HepG2 (cell line): ENCODE measurements around the gene MLLT1. TPM values are rescaled to one million over a fixed set of nuclear protein-coding genes. Genes with fewer than 3 reads are reported as not detected.

Experiments
- ARID2 ChIP-seq: sonication (generic); formaldehyde crosslinking; IDR thresholded peaks from 2 replicates; pipeline ENCODE4 v1.8.1; 2022; ENCODE audit warnings: mild to moderate bottlenecking, missing genetic modification reagents, borderline replicate concordance
- FOSL1 ChIP-seq: sonication (generic); formaldehyde crosslinking; IDR thresholded peaks from 2 replicates; pipeline ENCODE4 v1.9.0; 2021; ENCODE audit warnings: missing genetic modification reagents, borderline replicate concordance
- KLF12 ChIP-seq: sonication (generic); formaldehyde crosslinking; IDR thresholded peaks from 2 replicates; pipeline ENCODE4 v1.4.0; 2020; ENCODE audit warnings: missing genetic modification reagents, borderline replicate concordance
- LCORL ChIP-seq, 2 experiments: fragments of 450-650 bp in 1 of 2; sonication (generic) in 1 of 2; formaldehyde crosslinking in 1 of 2; IDR thresholded peaks; 2 replicates each; pipeline versions ENCODE4 v1.5.0 to v1.6.1; 2017 to 2020; ENCODE audit warnings: antibody characterized with exemption in 1 of 2, missing genetic modification reagents in 1 of 2
- NAIF1 ChIP-seq: sonication (generic); formaldehyde crosslinking; IDR thresholded peaks from 2 replicates; pipeline ENCODE4 v1.5.0; 2020; ENCODE audit warnings: mild to moderate bottlenecking, missing genetic modification reagents, borderline replicate concordance
- PPARG ChIP-seq: conservative IDR thresholded peaks from 2 replicates; pipeline ENCODE4 v1.6.1; 2016; ENCODE audit warnings: missing biosample characterization, missing genetic modification reagents
- RBAK ChIP-seq: sonication (generic); formaldehyde crosslinking; IDR thresholded peaks from 2 replicates; pipeline ENCODE4 v1.5.1; 2020; ENCODE audit warnings: mild to moderate bottlenecking, missing genetic modification reagents
- RCOR2 ChIP-seq: IDR thresholded peaks from 2 replicates; pipeline ENCODE4 v1.6.1; 2016; ENCODE audit warnings: missing biosample characterization, missing genetic modification reagents
- RORA ChIP-seq: sonication (generic); formaldehyde crosslinking; IDR thresholded peaks from 2 replicates; pipeline ENCODE4 v1.5.0; 2020; ENCODE audit warnings: mild to moderate bottlenecking, missing genetic modification reagents, moderate library complexity
- TGIF2 ChIP-seq: IDR thresholded peaks from 2 replicates; pipeline ENCODE4 v1.6.1; 2016; ENCODE audit warnings: control low read depth, missing compliant biosample characterization
- ZNF121 ChIP-seq: sonication (generic); formaldehyde crosslinking; IDR thresholded peaks from 2 replicates; pipeline ENCODE4 v1.5.0; 2020; ENCODE audit warnings: mild to moderate bottlenecking, missing genetic modification reagents
- ZNF883 ChIP-seq: sonication (generic); formaldehyde crosslinking; IDR thresholded peaks from 2 replicates; pipeline ENCODE4 v1.5.1; 2020; ENCODE audit warnings: mild to moderate bottlenecking, missing genetic modification reagents; ENCODE audit errors: not compliant biosample characterization
- polyA plus RNA-seq, 8 experiments: library from polyadenylated mRNA; depleted of rRNA in 3 of 8; stranded (reverse) in 7 of 8; unstranded in 1 of 8; fragments of >200 nt; fragmentation: Illumina TruSeq in 4 of 8; extraction: Trizol in 4 of 8; gene quantifications; 2 replicates each; pipeline versions ENCODE4 v1.2.1 to v1.2.3, GENCODE V29; 2011 to 2016; ENCODE audit warnings: low read depth in 4 of 8, missing spikeins in 1 of 8, mixed read lengths in 1 of 8; ENCODE audit not compliant: insufficient read depth in 1 of 8
- total RNA-seq, 5 experiments: library from RNA; depleted of rRNA; stranded (reverse); fragments of >200 nt; fragmentation: Illumina TruSeq; extraction: Trizol; gene quantifications; 2 replicates each; pipeline ENCODE4 v1.2.3, GENCODE V29; 2016; ENCODE audit warnings: low read depth in 1 of 5
- TF ChIP-seq, protein P1 (sequence below): sonication (generic); formaldehyde crosslinking; IDR thresholded peaks from 2 replicates; pipeline ENCODE4 v1.9.0; 2021; ENCODE audit warnings: mild to moderate bottlenecking, missing genetic modification reagents
- TF ChIP-seq, protein P2 (sequence below): sonication (generic); formaldehyde crosslinking; IDR thresholded peaks from 2 replicates; pipeline ENCODE4 v1.4.0; 2020; ENCODE audit warnings: missing genetic modification reagents
- TF ChIP-seq, protein P3 (sequence below): sonication (generic); formaldehyde crosslinking; IDR thresholded peaks from 2 replicates; pipeline ENCODE4 v1.5.0; 2020; ENCODE audit warnings: missing genetic modification reagents
- TF ChIP-seq, protein P4 (sequence below): IDR thresholded peaks from 2 replicates; pipeline ENCODE4 v1.6.1; 2018; ENCODE audit warnings: missing genetic modification reagents
- TF ChIP-seq, protein P5 (sequence below): fragments of 450-650 bp; IDR thresholded peaks from 2 replicates; pipeline ENCODE4 v1.6.1; 2017

The MLLT1 gene
- total and polyA plus RNA-seq, 2 of the 13 experiments (the other 11 are each of a cell fraction or from before 2014, with no cell fraction given), result 11.7 to 12.2 TPM

DNA sequence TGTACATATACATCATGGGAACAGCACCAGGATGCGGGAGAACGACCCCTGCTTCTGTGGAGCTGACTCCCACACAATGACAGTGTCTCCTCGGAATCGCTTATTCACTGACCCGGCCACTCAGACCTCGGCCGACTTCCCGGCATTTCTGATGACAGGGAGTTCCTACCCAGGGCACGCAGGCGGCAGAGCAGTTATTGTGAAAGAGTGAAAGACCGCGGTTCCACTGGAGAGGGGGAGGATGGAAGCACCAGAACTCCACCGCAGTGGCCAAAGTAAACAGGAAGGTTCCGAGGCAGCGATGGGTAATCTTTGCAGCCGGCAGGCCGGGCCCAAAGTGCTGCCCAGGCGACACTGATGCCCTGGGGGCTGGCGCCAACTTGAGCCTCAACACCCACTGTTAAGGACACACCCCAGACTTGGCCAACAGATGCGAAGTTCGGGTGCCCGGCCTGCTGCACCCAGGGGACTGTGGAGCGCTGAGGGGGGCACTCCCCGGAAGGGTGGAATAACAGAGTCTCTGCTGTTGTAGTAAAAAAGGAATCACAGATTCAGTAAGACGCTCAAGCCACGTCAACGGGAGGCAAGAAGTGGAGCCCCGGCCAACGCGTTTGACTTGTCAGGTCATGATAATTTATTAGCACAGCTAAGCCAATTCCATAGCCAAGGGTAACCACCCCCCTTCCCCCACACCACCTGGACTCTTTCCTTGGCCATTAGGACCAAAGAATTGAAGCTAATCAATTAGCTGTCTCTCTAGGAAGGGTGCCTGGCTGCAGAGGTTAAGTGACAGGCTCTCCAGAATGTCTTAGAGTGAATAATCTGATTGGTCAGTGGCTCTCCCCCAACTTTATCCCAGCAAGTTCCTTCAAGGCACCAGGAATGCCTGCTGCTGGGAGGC lies 5.8 kb downstream of the MLLT1 start (continued):
- TF ChIP-seq, protein P1, sequence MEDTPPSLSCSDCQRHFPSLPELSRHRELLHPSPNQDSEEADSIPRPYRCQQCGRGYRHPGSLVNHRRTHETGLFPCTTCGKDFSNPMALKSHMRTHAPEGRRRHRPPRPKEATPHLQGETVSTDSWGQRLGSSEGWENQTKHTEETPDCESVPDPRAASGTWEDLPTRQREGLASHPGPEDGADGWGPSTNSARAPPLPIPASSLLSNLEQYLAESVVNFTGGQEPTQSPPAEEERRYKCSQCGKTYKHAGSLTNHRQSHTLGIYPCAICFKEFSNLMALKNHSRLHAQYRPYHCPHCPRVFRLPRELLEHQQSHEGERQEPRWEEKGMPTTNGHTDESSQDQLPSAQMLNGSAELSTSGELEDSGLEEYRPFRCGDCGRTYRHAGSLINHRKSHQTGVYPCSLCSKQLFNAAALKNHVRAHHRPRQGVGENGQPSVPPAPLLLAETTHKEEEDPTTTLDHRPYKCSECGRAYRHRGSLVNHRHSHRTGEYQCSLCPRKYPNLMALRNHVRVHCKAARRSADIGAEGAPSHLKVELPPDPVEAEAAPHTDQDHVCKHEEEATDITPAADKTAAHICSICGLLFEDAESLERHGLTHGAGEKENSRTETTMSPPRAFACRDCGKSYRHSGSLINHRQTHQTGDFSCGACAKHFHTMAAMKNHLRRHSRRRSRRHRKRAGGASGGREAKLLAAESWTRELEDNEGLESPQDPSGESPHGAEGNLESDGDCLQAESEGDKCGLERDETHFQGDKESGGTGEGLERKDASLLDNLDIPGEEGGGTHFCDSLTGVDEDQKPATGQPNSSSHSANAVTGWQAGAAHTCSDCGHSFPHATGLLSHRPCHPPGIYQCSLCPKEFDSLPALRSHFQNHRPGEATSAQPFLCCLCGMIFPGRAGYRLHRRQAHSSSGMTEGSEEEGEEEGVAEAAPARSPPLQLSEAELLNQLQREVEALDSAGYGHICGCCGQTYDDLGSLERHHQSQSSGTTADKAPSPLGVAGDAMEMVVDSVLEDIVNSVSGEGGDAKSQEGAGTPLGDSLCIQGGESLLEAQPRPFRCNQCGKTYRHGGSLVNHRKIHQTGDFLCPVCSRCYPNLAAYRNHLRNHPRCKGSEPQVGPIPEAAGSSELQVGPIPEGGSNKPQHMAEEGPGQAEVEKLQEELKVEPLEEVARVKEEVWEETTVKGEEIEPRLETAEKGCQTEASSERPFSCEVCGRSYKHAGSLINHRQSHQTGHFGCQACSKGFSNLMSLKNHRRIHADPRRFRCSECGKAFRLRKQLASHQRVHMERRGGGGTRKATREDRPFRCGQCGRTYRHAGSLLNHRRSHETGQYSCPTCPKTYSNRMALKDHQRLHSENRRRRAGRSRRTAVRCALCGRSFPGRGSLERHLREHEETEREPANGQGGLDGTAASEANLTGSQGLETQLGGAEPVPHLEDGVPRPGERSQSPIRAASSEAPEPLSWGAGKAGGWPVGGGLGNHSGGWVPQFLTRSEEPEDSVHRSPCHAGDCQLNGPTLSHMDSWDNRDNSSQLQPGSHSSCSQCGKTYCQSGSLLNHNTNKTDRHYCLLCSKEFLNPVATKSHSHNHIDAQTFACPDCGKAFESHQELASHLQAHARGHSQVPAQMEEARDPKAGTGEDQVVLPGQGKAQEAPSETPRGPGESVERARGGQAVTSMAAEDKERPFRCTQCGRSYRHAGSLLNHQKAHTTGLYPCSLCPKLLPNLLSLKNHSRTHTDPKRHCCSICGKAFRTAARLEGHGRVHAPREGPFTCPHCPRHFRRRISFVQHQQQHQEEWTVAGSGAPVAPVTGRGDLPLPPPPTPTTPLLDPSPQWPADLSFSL (CRISPR knock-in tag), result no peak
- TF ChIP-seq, protein P2, sequence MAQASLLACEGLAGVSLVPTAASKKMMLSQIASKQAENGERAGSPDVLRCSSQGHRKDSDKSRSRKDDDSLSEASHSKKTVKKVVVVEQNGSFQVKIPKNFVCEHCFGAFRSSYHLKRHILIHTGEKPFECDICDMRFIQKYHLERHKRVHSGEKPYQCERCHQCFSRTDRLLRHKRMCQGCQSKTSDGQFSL (CRISPR knock-in tag), result no peak
- TF ChIP-seq ZNF883 (no peak), KLF12 (CRISPR knock-in tag) (no peak), NAIF1 (no peak), PPARG (0 out of 2 replicates have a peak, but pooled peaks have one; percentile 24), RORA (CRISPR knock-in tag) (no peak), FOSL1 (CRISPR knock-in tag) (no peak), ZNF121 (CRISPR knock-in tag) (no peak), LCORL (IDR thresholded peaks at IDR 0.05) (no peak), LCORL (CRISPR knock-in tag; IDR thresholded peaks at IDR 0.05) (peak; percentile 70; the same call in 1 of the 2 replicates), TGIF2 (peak; percentile 91), RCOR2 (CRISPR knock-in tag) (0 out of 2 replicates have a peak, but pooled peaks have one; percentile 35), RBAK (CRISPR knock-in tag) (no peak), ARID2 (CRISPR knock-in tag) (peak; percentile 77; the same call in 1 of the 2 replicates)
- TF ChIP-seq, protein P3, sequence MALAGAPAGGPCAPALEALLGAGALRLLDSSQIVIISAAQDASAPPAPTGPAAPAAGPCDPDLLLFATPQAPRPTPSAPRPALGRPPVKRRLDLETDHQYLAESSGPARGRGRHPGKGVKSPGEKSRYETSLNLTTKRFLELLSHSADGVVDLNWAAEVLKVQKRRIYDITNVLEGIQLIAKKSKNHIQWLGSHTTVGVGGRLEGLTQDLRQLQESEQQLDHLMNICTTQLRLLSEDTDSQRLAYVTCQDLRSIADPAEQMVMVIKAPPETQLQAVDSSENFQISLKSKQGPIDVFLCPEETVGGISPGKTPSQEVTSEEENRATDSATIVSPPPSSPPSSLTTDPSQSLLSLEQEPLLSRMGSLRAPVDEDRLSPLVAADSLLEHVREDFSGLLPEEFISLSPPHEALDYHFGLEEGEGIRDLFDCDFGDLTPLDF (CRISPR knock-in tag), result peak; percentile 45
- TF ChIP-seq, protein P4, sequence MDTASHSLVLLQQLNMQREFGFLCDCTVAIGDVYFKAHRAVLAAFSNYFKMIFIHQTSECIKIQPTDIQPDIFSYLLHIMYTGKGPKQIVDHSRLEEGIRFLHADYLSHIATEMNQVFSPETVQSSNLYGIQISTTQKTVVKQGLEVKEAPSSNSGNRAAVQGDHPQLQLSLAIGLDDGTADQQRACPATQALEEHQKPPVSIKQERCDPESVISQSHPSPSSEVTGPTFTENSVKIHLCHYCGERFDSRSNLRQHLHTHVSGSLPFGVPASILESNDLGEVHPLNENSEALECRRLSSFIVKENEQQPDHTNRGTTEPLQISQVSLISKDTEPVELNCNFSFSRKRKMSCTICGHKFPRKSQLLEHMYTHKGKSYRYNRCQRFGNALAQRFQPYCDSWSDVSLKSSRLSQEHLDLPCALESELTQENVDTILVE (CRISPR knock-in tag), result 0 out of 2 replicates have a peak, but pooled peaks have one; percentile 40
- TF ChIP-seq, protein P5, sequence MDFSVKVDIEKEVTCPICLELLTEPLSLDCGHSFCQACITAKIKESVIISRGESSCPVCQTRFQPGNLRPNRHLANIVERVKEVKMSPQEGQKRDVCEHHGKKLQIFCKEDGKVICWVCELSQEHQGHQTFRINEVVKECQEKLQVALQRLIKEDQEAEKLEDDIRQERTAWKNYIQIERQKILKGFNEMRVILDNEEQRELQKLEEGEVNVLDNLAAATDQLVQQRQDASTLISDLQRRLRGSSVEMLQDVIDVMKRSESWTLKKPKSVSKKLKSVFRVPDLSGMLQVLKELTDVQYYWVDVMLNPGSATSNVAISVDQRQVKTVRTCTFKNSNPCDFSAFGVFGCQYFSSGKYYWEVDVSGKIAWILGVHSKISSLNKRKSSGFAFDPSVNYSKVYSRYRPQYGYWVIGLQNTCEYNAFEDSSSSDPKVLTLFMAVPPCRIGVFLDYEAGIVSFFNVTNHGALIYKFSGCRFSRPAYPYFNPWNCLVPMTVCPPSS, result no peak
